ENCODE results near the gene UQCRC1.

The UQCRC1 gene

GRCh38 chr3:48633256-48633655, 23.8 kb upstream of the UQCRC1 start:
- DNase-seq: no peak

- DNase-seq: no peak
These were observed 22.3 kb upstream of the UQCRC1 start for GRCh38 chr3:48631516-48632448.

- DNase-seq: no peak
These were observed 21.4 kb upstream of the UQCRC1 start for GRCh38 chr3:48630833-48631232.

DNA sequence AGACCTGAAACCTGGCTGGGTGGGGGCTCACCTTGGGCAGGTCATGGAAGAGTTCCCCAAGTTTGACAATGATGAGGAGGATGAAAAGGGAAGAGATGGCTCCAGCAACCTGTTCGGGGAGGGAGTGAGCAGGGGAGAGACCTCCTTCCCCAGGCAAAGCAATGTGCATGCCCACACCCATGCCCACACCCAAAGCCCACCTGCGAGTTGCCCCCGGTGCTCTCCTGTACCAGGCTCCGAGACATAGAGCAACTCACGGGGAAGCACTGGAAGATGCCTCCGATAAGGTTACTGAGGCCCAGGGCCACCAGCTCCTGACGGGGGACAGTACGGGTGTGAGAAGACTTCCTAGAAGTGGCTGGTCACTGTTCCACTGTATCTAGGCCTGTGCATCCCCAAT, 21.0 kb upstream of the UQCRC1 start:
- DNase-seq: no peak

GRCh38 chr3:48629894-48630293, 20.4 kb upstream of the UQCRC1 start:
- no peak for DNase-seq

- DNase-seq: no peak
These were observed 19.0 kb upstream of the UQCRC1 start for GRCh38 chr3:48628277-48629017.

DNA sequence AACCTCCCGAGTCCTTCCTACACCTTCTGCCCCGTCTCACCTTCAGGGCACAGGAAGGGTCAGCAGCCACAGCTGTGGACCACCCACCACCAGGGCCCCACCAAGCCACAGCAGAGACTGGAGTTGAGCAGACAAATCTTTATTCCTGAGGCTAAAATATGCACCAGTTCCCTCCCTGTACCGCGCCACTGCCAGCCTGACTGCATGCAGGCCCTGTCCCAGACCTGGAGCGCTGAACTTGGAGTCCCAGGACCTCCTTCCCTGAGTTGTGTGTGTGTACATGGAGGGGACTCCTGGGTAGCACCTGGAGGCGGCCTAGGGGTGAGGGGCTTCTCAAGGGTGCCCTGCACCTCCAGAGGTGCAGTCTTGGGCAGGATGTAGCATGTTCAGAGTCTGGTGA, 16.2 kb upstream of the UQCRC1 start:
- DNase-seq: no peak

DNA sequence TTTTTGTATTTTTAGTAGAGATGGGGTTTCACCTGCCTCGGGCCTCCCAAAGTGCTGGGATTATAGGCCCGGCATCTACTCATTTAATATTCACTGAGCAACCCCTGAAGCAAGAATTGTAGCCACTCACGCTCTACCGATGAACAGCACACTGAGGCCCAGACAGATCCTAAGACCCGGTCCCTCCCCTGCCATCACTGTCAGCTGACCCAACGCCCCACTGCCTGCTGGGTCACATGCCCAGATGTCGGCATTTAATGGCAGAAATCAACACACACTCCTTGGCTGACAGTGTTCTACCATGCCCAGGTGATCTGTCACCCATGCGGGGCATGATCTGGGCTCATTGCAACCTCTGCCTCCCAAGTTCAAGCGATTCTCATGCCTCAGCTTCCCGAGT, 15.3 kb upstream of the UQCRC1 start:
- no peak for DNase-seq

GRCh38 chr3:48623851-48624547, 14.6 kb upstream of the UQCRC1 start:
- DNase-seq: no peak

DNA sequence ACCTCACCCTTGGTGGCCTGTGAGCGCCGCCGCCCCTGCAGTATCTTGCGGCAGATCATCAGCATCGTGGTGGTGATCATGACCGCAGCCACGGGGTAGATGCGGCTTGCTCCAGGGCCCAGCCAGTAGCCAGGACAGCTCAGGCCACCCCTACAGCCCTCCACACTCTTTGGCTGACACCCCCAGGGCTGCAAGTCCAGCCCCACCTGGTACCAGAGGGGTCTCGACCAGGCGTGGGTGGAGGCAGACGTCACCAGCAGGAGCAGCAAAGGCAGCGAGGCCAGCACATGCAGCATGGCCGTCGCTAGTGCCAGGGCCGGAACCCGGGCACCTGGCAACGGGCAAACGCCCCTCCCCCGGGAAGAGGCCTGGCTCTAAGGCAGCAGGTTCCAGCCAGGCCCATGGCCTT, 12.0 kb upstream of the UQCRC1 start, which contains the start of gene TMEM89:
Gene TMEM89 (minus strand): TSS at position 309 of the 409 bp plus-strand sequence. CDS start 13 bp downstream, at position 296.
- DNase-seq: no peak

DNA sequence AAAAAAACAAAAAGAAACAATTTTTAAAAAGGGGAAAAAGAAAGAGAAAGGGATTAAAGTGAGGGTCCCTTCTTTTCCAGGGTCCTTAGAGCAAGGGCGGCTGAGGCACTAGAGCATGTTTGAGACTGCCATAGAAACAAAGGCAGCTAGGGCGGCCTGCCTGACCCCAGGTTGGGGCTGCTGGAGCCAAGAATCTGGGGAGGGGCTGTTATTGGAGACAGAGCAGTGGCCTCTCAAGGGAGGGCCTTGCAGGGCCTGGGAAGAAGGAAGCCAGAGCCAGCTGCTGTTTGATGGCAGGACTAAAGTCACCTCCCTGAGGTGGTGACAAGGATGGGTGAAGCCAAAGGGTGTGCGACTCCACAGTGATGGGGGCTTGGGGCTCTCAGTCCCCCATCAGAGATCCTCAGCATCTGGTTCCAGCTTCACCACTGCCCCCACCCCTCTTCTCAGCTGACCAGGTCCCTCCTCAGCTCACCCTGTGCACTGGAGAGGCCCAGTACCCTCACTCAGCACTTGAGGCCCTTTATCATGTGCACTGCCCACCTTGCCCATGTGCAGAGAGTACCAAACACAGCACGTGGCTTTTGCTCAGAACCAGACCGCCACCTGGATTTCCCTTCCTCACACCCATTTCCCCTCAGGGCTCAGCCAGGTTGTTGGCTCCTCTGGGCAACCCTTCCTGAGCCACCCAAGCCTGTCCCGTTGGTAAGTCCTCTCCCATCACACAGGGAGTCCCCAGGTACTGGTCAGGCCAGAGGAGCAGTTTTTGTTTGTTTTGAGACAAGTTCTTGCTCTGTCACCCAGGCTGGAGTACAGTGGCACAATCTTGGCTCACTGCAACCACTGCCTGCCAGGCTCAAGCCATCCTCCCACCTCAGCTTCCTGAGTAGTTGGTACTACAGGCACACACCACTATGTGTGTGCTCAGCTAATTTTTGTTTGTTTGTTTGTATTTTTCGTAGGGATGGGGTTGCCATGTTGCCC, 10.4 kb upstream of the UQCRC1 start:
- DNase-seq: no peak

DNA sequence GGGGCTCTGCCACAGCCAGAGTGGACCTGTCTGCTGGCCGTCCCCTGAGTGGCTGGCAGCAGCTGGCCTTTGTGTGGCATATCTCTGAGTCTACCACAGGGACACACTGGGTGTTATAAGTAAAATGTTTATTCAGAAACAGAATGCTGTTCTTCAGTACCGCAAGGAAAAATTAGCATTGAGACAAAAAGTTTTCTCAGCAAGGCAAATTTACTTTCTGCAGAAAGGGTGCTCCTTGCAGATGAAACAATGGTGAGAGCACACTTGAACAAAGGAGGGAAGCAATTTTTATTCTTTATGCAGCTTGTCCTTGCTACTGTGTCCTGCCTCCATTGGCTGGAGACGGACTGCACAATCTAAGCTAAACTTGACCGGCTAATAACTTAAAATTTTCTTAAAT, 8.1 kb upstream of the UQCRC1 start:
- no peak for DNase-seq

DNA sequence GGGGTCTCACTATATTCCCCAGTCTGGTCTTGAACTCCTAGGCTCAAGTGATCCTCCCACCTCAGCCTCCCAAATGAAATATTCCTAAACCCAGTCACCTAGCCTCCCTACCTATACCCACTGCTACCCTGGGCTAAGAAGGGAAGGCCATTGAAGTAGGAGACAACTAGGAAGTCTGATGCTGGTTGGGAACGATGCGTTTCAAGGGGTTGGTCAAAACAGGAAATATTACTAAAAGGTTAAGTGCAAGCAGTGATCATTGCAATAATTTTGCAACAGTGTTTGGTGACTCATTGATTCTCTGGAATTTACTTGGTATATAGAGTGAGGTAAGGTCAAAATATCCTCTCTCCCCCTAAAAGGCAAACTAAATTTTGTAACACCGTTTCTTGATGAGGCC, 4.6 kb upstream of the UQCRC1 start:
- no peak for DNase-seq

- DNase-seq: no peak
These were observed 2.9 kb upstream of the UQCRC1 start for GRCh38 chr3:48612309-48612708.

DNA sequence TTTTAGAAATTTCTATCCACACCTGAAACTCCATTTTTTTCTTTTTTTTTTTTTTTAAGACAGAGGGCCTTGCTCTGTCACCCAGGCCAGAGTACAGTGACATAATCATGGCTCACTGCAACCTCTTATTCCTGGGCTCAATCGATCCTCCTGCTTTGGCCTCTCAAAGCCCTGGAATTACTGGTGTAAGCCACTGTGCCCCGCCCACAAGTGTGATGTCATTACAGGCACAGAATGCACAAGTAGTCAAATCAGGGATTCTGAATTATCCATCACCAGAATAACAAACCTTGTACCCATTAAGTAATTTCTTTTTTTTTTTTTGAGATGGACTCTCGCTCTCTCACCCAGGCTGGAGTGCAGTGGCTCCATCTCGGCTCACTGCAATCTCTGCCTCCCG, 1.9 kb downstream of the UQCRC1 start:
- DNase-seq: no peak

GRCh38 chr3:48601622-48601994, 7.8 kb downstream of the UQCRC1 start:
- no peak for DNase-seq

GRCh38 chr3:48600711-48601621, 8.5 kb downstream of the UQCRC1 start:
- no peak for DNase-seq

GRCh38 chr3:48599509-48600285, 9.7 kb downstream of the UQCRC1 start:
- DNase-seq: no peak

DNA sequence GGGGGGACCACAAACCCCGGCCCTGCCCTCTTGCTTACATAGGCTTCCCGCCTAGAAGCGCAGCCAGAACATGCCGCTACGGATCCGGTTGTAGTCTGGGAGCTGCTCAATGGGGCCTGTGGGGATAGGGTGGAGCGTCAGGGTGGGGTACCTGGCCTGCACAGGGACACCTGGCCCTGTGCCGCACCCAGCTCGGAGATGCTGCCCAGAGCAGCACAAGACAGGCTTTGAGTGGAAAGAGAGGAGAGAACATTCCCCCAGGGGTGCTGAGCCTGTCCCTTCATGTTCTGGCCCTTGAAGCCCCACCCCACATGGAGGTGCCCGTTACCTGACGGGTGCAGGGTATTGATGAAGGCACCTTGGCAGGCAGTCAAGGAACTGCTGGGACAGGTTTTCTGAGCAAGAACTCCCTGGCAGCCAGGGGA, 10.4 kb downstream of the UQCRC1 start:
- DNase-seq: no peak

All from central memory CD4-positive, alpha-beta T cell (primary cell).